ENCODE measurements around the gene CABCOCO1. TPM values are rescaled to one million over a fixed set of nuclear protein-coding genes. Genes with fewer than 3 reads are reported as not detected.

CABCOCO1 gene
- total RNA-seq, 2 experiments from 2014 or later, result not detected

DNA sequence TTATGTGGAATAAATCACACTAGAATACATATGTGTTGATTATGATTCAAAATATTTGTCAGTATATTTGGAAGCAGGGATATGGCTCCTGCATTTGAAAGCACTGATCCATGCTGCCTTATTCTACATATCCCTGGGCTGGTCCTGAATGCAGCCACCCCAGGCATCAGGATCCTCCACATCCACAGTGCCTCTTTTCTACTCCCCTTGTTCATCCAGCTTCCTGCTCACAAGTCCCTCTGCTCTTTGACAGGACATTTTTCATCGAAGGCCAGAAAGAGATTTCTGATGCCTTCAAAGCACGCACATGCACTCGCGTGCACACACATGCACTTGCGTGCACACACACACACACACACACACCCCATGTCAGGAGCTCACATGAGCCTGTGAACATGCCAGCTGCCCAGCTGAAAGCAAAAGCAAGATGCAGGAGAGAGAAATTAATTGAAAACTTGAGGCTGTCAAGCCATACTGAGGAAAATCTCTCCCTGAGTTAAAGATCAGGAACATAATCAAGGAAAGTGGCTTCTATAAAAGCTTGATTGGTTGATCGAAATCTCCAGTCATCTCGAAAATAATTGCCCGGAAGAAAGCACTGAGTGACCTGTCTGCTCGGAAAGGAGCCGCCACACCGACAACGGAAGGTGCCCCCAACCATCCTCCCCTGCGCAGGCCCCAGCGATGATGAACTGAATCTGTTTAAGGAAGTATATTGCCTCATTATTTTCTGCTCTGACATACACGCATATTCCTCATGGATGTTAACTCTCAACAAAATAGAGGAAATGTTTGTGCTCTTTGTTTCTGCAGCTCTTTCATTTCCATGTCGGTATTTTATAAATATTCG lies 134.8 kb downstream of the CABCOCO1 start:
- CTCF ChIA-PET, result interaction anchor here (1.2 kb wide), 1 partner anchor 8 kb away, joined by 3 read pairs; no protein-coding TSS in a partner anchor
- Mint-ChIP-seq H3K27ac (no peak overlapping the region), H3K4me1 (ENCODE audit: low read depth) (no peaks in the 10 kb centered on the region), H3K9me3 (no peaks in the 10 kb centered on the region), H3K36me3 (ENCODE audit: low read depth) (no peaks in the 10 kb centered on the region), H3K27me3 (ENCODE audit: low read depth) (no peaks in the 10 kb centered on the region), H3K4me3 (no peak overlapping the region)
- intact Hi-C loops (cut with micrococcal nuclease), result no loop called here
- DNase-seq, result no peak

- Mint-ChIP-seq H3K4me3 (no peak overlapping the region), H3K9me3 (no peaks in the 10 kb centered on the region), H3K36me3 (ENCODE audit: low read depth) (no peaks in the 10 kb centered on the region), H3K27ac (no peak overlapping the region), H3K4me1 (ENCODE audit: low read depth) (no peaks in the 10 kb centered on the region), H3K27me3 (ENCODE audit: low read depth) (no peaks in the 10 kb centered on the region)
- CTCF ChIA-PET, result interaction anchor here (0.7 to 1.2 kb wide), 2 partner anchors 11 to 243 kb away, joined by 3 read pairs; no protein-coding TSS in a partner anchor
- intact Hi-C loops (cut with micrococcal nuclease), result no loop called here
- DNase-seq, result no peak
Measured at GRCh38 chr10:61798713-61799112, 136.0 kb downstream of the CABCOCO1 start.

GRCh38 chr10:61801484-61801883 lies 138.8 kb downstream of the CABCOCO1 start:
- H3K4me3 Mint-ChIP-seq, result no peak overlapping the region
- no peak overlapping the region for H3K27ac Mint-ChIP-seq
- intact Hi-C loops (cut with micrococcal nuclease), result no loop called here
- DNase-seq, result no peak
- no peaks in the 10 kb centered on the region for H3K9me3 Mint-ChIP-seq
- peaks cover 5% of the 10 kb centered on the region for H3K4me1 Mint-ChIP-seq (ENCODE audit: low read depth)
- CTCF ChIA-PET, result no interaction called here
- H3K36me3 Mint-ChIP-seq (ENCODE audit: low read depth), result no peaks in the 10 kb centered on the region
- H3K27me3 Mint-ChIP-seq (ENCODE audit: low read depth), result no peaks in the 10 kb centered on the region

- Mint-ChIP-seq H3K4me3 (no peak overlapping the region), H3K27me3 (ENCODE audit: low read depth) (no peaks in the 10 kb centered on the region), H3K9me3 (no peaks in the 10 kb centered on the region), H3K27ac (no peak overlapping the region), H3K36me3 (ENCODE audit: low read depth) (no peaks in the 10 kb centered on the region), H3K4me1 (ENCODE audit: low read depth) (peaks cover 5% of the 10 kb centered on the region)
- DNase-seq, result no peak
- intact Hi-C loops (cut with micrococcal nuclease), result no loop called here
- CTCF ChIA-PET, result no interaction called here
Measured at GRCh38 chr10:61803269-61803668, 140.5 kb downstream of the CABCOCO1 start.

DNA sequence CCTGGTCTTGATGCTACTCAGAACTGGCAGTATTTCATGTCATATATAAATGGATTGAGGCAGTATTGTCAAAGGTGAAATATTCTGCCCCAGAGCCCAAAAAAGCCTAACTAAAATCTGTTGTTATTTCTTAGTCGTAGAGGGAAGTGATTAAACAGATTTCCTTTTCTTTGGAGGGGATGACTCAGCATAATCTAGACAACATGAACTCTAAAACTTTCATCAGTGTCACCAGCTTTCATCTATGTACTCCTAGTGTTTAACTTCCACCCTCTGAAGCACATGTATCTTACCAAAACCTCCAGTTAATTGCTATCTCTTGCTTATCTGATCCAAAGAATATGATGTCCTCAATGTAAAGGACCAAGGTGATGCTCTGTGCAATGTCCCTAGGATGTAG lies 141.7 kb downstream of the CABCOCO1 start:
- H3K4me3 Mint-ChIP-seq, result no peak overlapping the region
- no peaks in the 10 kb centered on the region for H3K27me3 Mint-ChIP-seq (ENCODE audit: low read depth)
- DNase-seq, result no peak
- H3K9me3 Mint-ChIP-seq, result no peaks in the 10 kb centered on the region
- peaks cover 5% of the 10 kb centered on the region for H3K4me1 Mint-ChIP-seq (ENCODE audit: low read depth)
- CTCF ChIA-PET, result interaction anchor here (0.5 to 1.8 kb wide), 2 partner anchors 54 to 62 kb away, joined by 4 to 5 read pairs; no protein-coding TSS in a partner anchor
- intact Hi-C loops (cut with micrococcal nuclease), result no loop called here
- H3K36me3 Mint-ChIP-seq (ENCODE audit: low read depth), result no peaks in the 10 kb centered on the region
- H3K27ac Mint-ChIP-seq, result no peak overlapping the region

DNA sequence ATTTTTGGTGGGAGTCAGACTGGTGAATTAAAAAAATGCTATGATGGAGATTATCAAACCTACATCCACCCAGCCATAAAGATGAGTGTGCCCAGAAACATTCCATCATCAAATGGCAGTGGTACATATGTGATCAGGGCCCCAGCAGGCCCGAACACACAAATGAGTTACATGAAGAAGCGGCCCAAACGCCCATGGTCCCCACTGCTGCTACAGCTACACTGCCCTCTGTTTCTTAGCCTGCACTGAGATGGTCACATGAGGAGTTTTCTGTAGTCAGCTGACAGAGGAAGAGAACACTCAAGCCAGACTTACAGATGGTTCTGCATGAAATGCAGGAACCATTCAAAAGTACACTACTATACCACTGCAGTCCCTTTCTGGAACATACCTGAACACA lies 142.4 kb downstream of the CABCOCO1 start:
- Mint-ChIP-seq H3K9me3 (no peaks in the 10 kb centered on the region), H3K27me3 (ENCODE audit: low read depth) (peaks cover 3% of the 10 kb centered on the region), H3K36me3 (ENCODE audit: low read depth) (no peaks in the 10 kb centered on the region), H3K27ac (no peak overlapping the region), H3K4me1 (ENCODE audit: low read depth) (peaks cover 5% of the 10 kb centered on the region), H3K4me3 (no peak overlapping the region)
- no peak for DNase-seq
- CTCF ChIA-PET, result interaction anchor here (0.8 to 1.8 kb wide), 2 partner anchors 7 to 55 kb away, joined by 3 to 5 read pairs; no protein-coding TSS in a partner anchor
- intact Hi-C loops (cut with micrococcal nuclease), result no loop called here

- no peak overlapping the region for H3K27ac Mint-ChIP-seq
- CTCF ChIA-PET, result interaction anchor here (1.3 to 1.6 kb wide), 2 partner anchors 12 to 59 kb away, joined by 3 to 14 read pairs; no protein-coding TSS in a partner anchor
- DNase-seq, result no peak
- no peak overlapping the region for H3K4me3 Mint-ChIP-seq
- intact Hi-C loops (cut with micrococcal nuclease), result no loop called here
- no peaks in the 10 kb centered on the region for H3K4me1 Mint-ChIP-seq (ENCODE audit: low read depth)
- H3K36me3 Mint-ChIP-seq (ENCODE audit: low read depth), result no peaks in the 10 kb centered on the region
- peaks cover 3% of the 10 kb centered on the region for H3K27me3 Mint-ChIP-seq (ENCODE audit: low read depth)
- H3K9me3 Mint-ChIP-seq, result no peaks in the 10 kb centered on the region
Measured at GRCh38 chr10:61810263-61810662, 147.5 kb downstream of the CABCOCO1 start.

- CTCF ChIA-PET, result no interaction called here
- Mint-ChIP-seq H3K36me3 (ENCODE audit: low read depth) (no peaks in the 10 kb centered on the region), H3K27me3 (ENCODE audit: low read depth) (peaks cover 3% of the 10 kb centered on the region), H3K4me1 (ENCODE audit: low read depth) (no peaks in the 10 kb centered on the region), H3K4me3 (no peak overlapping the region), H3K9me3 (no peaks in the 10 kb centered on the region), H3K27ac (no peak overlapping the region)
- intact Hi-C loops (cut with micrococcal nuclease), result no loop called here
- DNase-seq, result no peak
Measured at GRCh38 chr10:61812052-61812721, 149.5 kb downstream of the CABCOCO1 start.

DNA sequence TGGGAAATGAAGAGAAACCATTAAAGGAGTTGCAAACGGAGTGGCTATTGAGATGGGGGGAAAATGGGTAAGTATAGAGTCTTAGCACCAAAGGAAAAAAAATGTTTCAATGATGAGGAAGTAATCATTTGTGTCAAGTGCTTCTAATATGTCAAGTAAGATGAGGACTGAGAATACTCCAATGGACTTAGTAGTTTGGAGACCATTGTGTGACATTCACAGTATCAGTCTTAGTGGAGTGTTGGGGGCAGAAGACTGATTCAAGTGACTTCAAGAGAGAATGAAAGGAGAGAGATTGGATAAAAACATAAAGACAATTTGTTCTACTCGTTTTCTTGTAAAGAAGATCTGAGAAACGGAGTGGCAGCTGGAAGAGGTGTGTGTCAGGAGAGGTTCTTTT lies 150.2 kb downstream of the CABCOCO1 start:
- Mint-ChIP-seq H3K4me3 (no peak overlapping the region), H3K27me3 (ENCODE audit: low read depth) (peaks cover 3% of the 10 kb centered on the region), H3K4me1 (ENCODE audit: low read depth) (no peaks in the 10 kb centered on the region), H3K9me3 (no peaks in the 10 kb centered on the region), H3K36me3 (ENCODE audit: low read depth) (no peaks in the 10 kb centered on the region), H3K27ac (no peak overlapping the region)
- CTCF ChIA-PET, result no interaction called here
- no peak for DNase-seq
- intact Hi-C loops (cut with micrococcal nuclease), result no loop called here

DNA sequence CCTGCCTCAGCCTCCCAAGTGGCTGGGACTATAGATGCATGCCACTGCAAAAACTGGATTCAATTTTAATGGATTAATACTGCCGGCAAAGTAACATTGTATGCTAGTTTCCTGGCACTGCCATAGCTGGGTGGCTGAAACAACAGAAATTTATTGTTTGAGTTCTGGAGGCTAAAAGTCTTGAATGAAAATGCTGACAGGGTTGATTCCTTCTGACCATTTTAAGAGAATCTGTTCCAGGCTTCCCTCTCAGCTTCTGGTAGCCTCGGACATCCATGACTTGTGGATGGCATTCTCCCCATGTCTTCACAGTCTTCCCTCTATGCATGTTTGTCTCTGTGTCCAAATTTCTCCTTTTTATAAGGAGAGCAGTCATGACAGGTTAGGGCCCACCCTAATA lies 151.4 kb downstream of the CABCOCO1 start:
- intact Hi-C loops (cut with micrococcal nuclease), result no loop called here
- CTCF ChIA-PET, result interaction anchor here (1.3 kb wide), 1 partner anchor 79 kb away, joined by 3 read pairs; no protein-coding TSS in a partner anchor
- Mint-ChIP-seq H3K36me3 (ENCODE audit: low read depth) (no peaks in the 10 kb centered on the region), H3K4me1 (ENCODE audit: low read depth) (no peaks in the 10 kb centered on the region), H3K9me3 (no peaks in the 10 kb centered on the region), H3K4me3 (no peak overlapping the region), H3K27me3 (ENCODE audit: low read depth) (peaks cover 3% of the 10 kb centered on the region), H3K27ac (no peak overlapping the region)
- no peak for DNase-seq

- no peak for DNase-seq
- Mint-ChIP-seq H3K4me3 (no peak overlapping the region), H3K27me3 (ENCODE audit: low read depth) (no peaks in the 10 kb centered on the region), H3K36me3 (ENCODE audit: low read depth) (no peaks in the 10 kb centered on the region), H3K4me1 (ENCODE audit: low read depth) (no peaks in the 10 kb centered on the region), H3K9me3 (no peaks in the 10 kb centered on the region), H3K27ac (no peak overlapping the region)
- CTCF ChIA-PET, result no interaction called here
- intact Hi-C loops (cut with micrococcal nuclease), result no loop called here
Measured at GRCh38 chr10:61815496-61815895, 152.8 kb downstream of the CABCOCO1 start.

All from activated naive CD4-positive, alpha-beta T cell treated with anti-CD3 and anti-CD28 coated beads for 36 hours (primary cell).